CD1c-positive myeloid dendritic cell (primary cell): Measurements from ENCODE around the gene VOPP1.

Source experiments
- DNase-seq: peaks from one replicate; pipeline ENCODE4 v3.0.0-alpha.2; 2016; ENCODE audit errors: extremely low spot score

The VOPP1 gene

DNA sequence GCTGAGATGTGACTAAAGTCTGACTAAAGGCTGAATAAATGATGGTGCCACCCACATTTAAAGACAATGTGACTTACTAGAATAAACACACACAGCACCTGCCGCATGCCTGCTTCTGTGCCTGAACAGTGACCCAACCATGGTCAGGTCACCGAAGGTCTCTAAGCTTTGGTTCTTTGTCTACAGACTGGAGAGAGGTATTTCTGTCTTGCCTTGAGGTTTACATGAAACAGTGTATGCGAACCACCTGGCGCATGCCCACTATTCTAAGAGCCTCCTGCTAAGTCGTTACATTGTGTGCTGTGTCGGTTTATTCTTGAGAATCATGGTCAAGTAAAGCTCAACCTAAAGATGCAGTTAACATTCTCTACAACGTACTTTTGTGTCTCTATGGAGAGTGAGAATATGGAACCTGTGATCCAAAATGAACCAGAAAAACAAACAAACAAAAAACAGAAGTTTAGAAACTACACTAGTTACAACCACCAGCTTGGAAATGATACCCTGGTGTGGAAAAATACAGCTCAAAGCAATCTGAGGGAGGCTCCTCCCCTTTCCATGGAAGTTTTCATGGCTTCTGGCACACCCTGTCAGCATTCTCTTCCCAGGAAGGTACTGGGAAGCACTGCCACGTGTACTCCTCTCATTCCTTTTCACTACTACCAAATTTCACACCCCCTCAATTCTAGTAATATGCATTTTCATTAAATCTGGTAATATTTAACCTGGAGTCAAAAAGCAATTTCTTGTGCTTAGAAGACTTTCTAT is 40.0 kb downstream of the VOPP1 start:
- peak; percentile 61 for DNase-seq

DNA sequence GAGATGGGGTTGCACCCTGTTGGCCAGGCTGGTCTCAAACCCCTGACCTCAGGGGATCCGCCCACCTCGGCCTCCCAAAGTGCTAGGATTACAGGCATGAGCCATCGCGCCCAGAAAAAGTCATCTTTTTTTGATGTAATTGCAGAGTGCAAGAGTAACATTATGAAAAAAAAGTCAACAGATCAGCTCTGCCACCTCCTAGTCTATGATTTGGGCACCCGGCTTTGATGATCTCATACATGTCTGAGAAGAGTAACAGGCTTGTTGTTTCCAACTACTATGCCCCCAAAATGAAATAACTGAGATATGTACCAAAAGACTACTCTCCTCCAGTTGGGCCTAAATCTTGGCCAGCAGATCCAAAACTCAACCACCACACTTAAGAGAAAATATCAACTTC is 40.8 kb downstream of the VOPP1 start:
- no peak for DNase-seq

DNA sequence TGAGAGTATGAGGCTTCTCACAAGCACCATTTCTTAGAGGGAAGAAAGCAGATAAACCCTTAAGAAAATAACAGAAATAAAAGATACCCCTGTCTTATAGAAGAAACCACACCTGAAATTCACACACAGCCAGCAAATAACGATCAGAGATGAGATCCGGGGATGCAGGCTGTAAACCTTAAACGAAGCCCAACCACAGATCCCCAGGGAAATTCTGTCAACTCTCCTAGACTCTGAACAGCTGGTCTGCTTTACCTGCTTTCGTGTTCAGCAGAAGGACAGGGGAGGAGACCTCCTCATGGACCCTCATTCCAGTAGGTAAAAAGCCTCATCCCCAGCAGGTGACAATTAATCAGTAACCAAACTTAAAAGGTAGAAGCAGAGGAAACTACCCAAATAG is 45.0 kb downstream of the VOPP1 start:
- DNase-seq = no peak

DNA sequence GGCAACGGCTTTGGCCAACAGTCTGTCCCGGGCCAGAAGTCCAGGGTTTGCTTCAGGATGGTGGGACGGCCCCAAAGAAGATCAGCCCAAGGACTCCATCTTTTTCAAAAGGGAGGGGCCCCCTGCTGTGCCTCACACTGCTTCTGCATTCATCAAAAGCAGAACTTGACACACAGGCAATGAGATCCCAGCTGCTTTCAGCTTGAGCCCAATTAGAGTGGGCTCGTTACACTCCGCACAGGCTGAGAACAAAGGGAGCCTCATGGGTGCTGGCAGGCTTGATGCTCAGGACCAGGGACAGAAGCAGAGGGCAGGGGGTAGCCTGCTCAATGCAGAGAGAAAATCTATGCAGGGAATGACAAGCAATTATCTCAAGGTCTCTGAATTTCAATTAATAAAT is 45.5 kb downstream of the VOPP1 start:
- peak; percentile 74 for DNase-seq

DNA sequence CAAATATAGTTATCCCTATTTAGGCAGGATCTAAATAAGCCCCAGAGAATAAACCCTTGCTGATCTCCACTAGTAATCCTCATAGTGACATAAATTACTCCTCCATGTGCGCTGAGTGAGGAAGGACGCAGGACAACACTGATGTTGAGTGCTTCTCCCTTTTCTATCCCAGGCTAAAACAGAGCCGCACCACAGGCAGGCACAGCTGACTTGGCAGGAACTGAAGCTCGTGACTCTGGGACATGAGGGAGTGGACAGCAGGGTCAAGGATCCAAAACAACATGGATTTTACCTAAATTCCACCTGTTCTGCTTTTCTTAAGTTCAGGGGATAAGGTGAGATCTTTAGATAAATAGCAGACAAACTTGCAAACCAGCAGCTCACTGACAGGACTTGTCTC is 46.0 kb downstream of the VOPP1 start:
- no peak for DNase-seq

DNA sequence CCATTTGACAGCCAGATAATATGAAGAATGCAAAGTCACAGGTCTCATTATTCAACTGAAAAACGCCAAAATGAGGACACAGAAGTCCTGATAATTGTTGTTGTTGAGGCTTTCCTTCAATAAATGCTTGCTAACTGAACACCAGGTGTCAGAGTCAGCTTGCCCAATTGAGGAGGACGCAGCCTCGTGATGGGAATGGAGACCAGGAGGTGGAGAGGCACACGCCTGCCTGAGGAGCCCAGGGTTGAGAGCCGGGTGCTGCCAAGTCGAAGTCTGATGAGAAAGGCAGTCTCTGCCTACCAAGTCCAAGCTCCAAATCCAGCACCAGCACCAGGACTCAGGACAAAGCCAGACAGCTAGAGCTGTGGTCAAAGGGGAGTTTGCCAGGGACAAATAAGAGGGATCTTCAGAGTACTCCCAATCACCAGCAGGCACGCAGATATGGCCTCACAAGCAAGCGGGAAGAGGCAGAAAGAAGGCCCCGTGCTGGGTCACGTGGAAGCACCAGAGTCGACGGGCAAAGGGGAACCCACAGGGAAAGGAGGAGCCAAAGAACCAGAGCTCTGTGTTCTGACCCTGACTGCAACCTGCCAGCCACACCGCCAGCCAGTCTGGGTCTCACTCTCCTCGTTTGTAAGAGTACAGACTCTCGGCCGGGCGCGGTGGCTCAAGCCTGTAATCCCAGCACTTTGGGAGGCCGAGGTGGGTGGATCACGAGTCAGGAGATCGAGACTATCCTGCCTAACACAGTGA is 47.6 kb downstream of the VOPP1 start:
- no peak for DNase-seq

DNA sequence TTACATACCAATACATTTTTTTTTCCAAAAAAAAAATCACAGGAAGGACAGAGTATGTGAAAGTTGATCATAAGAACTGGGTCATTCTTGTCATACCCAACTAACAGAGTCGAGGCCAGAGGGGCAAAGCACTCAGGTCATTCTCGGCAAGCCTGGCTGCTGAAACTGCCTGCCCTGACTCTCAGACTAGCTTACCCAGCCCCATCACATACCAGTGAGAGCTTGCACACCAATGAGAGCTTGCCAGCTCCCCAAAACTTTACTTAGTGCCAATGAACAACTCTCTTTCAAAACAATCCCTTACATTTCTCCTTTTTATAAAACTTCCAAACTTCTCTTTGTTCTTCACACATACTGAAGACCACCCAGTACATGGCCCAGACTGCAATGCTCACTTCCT is 48.9 kb downstream of the VOPP1 start:
- no peak for DNase-seq

DNA sequence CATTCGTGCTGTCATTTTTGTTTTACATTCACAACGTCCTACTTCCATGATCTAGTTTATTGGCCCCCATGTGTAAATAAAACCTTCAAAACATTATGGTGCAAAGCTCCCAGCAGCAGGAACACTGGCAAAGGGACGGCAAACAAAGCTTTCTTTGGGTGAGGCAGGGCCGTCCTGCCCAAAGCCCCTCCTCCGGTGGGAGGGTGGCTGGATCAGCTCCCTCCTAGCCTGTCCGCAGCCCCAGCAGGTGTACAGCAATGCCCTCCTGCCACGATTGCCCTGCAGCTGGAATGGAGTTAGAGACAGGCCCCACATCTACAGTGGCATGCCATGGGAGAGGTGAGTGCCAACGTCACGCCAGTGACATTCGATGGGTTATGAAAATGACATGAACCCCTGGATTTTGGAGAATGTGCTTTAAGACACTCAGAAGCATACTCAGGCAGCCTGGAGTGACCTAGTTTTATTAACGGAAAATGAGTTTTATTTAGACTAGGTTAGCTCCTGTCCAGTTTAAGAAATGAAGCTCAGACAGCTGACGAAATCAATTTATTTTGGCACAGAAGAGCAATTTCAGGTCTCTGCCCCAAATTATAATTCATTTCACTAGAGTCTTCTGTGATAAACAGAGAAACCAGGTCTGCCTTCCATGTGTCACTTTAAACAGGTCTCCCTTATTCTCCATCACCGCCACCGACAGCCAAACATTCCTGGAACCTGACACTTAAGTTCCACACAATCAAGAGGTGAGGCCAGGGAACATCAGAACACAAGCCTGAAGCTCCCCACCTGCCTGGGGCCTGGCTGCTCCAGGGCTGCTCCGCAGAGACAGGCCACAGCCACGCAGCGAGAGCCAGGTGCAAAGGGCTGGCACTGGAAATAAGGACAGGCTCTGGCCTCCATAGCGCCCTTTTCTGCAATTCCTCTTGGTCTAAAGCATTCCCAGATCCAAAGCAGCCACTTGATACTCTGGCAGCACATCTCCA is 50.1 kb downstream of the VOPP1 start:
- DNase-seq = no peak

DNA sequence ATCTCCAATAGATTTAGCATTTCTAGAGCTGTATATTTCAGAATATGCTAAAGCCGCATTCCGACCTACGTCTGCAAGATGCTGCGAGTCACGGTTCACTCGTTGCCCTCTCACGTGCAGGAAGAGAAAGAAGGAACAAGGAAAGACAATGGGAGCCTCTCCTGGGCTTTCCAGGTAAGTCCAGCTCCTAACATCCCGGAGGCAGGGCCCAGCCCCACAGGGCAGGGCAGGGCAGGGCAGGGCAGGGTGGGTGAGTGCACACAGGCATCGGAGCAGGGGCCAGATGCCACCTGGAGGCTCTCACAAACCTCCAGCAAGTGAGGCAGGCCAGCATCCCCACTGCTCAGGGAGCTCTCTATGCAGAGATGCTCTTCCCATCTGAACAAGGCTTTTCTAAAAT is 50.8 kb downstream of the VOPP1 start:
- no peak for DNase-seq

DNA sequence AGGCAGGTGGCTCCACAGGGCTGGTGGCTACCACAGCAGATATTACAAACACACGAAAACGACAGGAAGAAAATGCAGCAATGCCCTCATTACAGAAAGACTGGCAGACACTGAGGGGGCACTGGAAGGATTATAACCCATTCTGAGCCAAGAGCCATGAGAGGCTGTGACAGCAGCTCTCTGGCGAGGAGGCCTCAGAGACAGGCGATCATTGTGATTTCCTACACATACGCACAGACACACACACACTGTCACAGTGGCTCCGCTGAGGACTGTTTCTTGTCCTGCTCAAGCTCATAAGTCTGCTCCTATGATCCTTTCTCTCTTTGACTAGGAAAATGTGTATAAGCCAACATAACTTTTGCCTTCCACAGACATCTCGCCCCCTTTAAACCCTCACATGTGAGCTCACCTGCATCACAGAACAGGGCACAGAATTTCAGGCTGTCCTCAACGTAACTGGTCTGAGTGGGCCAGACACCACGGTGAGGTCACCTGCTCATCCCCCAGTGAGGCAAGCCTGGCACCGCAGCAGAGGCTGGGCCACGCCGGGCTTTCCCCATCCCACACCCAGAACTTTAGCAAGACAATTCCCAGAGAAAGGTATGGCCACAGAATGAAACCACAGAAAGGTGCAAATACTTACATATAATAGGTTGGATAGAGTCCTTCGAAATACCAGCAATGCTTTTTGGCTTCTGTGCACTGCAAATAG is 51.7 kb downstream of the VOPP1 start:
- DNase-seq = no peak

DNA sequence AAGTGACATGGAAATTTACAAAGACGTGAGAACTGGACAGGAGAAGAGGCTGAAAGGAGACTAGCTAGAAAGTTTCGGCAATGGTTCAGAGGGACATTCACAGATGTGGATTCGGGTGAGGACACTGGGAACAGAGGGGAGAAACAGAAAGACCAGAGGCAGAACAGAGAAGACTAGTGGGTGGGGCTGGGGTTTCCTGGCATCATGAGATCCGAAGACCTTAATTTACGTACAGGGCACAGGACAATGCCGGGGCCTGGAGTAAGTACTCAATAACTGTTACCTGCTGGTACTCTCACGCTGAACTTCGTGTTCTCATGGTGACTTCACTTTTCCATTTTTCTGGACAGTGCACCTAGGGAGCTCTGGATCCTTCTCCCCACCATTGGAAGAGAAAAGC is 53.5 kb downstream of the VOPP1 start:
- DNase-seq = no peak

DNA sequence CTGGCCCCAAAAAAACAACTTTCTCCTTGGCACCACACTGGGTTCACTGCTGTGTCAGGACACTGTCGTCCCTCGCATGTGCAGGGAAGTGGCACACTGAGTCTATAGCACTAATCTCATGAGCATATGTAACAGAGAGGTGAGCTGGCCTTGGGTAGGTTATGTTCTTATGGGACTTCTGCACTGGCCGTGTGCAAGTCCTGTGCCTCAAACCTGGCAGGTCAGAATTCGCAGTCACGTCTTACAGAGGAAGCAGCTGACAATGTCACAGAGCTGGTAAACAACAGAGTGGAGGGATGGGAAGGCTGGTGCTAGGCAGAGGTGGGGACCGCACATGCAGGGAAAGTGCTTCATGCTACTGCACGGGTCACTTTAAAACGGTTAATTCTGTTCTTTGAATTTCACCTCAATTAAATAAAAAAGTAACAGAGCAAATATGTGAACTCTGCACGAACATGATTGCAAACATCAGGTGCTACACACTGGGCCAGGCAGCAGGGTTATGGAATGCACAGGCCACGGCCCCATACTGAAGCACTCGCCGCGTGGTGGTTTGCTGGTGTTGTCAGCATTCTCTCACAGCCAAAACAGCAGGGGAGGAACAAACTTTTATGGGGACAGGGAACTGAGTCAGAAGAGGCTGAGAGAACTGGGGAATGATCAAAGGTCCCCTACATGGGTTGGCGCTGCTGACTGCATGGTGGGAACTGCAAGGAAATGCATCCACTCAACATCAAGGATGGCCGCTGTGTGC is 54.2 kb downstream of the VOPP1 start:
- no peak for DNase-seq

DNA sequence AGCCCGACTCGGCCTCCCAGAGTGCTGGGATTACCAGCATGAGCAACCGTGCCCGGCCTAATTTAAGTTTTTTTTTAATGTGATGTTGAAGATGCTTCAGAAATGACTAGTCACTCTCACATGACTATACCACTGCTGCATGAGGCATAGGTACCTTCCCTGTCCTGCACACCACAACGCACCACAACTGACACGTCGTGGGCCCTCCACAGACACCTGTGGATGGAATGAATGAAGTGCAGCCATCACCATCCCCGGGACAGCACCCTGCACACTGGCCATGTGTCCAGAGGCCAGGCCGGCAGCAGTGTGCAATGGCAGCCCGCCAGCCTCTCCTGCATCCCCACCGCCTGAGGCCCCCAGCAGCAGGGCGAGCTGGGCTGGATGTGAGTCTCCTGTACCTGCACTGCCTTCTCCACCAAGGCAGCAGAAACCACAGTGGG is 55.1 kb downstream of the VOPP1 start:
- no peak for DNase-seq

DNA sequence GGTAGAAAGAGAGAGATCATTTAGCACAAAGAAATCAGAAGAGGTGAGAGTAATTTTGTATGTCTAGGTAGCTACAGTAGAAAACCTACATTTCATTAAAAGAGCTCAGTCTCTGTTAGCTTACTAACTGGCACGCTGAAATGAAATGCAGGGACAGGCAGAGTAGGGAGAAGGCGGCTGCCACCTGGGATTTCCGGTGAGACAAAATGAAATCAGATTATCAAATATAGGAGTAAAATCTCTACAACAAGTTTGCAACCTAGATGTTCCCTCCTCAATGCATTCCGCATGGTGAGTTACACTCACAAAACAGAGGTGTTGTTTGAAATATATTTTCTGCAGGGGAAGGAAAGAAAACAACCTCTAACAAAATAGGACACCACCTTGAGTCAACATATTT is 55.9 kb downstream of the VOPP1 start:
- DNase-seq = no peak

DNA sequence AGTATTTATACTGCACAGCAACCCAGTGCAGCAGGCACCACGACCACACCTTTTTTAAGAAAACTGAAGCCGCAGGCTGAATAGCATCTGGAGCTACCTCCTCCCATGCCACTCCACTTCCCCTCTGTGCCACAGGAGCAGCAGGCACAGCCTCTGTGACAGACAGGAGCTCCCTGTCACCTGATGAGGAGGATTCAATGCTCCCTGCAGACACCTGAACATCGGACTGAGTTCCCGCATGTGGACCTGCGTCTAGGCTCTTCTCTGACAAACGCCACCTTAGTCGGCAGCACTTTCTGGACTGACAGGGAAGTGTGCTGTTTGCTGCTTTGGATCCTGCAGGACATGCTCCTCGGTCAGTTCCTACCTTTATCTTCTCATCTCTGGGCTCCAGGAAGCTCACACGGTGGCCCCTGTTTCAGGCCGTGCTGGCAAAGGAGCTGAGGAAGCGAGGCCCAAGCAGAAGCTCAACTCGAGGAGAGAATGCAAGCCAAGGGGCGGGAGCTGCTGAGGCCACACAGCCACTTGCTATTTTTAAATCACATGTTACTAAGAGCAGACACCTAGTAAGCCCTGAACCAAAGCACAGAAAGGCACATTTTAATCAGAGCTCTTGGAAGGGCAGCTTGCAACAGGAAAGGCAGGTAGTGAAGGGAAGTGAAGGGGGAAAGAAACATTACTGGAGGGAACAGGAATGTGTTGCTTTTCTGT is 56.6 kb downstream of the VOPP1 start:
- DNase-seq = no peak

DNA sequence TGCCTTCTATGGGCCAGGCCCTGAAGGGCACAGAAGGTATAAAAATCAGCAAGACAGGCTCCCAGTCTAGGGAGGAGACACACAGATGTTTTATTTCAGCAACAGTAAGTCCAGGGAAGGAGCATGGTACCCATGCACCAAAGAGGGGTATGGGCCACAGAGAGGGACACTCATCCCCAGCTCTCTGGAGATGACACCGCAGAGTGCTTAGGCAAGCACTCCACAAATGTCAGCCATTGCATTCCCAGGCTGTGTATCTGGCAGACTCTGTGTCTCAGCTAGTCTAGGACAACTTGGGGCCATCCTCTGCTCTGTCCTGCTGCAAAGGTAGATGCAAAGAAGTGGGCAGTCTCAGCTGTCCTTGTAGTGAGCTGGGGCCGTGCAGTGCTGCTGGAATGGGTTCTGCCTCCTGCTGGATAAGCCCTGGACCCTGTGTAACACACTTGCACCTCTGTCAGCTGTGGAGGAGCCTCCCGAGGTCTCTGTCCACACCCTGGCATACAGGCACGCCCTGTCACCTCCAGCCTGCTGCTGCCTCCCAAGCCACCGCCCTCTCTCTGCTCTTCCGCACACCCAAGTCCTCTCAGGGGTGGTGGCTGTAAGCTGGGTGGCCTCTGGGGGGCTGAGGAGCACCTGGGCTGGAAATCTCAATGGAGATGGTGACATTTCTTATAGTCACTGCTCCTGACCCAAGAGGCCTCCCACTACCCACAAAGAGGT is 57.6 kb downstream of the VOPP1 start:
- no peak for DNase-seq

DNA sequence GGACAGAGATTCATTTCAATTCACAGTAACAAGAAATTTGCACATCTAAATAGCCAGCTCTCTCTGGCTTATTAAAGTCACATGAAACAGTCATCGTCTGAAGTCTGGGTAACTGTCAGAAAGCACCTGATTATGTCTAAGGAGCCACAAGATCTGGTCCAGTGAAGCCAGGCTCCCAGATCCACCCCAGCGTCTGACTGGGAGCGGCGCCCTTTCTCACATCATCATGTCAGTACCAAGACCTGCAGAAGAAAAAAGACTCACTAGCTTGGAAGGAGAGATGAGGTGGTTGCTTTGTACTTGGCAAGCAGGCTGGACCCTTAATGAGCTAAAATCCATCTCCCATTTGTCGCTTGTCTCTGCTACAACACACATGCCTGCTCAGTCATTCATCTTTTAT is 58.4 kb downstream of the VOPP1 start:
- no peak for DNase-seq

DNA sequence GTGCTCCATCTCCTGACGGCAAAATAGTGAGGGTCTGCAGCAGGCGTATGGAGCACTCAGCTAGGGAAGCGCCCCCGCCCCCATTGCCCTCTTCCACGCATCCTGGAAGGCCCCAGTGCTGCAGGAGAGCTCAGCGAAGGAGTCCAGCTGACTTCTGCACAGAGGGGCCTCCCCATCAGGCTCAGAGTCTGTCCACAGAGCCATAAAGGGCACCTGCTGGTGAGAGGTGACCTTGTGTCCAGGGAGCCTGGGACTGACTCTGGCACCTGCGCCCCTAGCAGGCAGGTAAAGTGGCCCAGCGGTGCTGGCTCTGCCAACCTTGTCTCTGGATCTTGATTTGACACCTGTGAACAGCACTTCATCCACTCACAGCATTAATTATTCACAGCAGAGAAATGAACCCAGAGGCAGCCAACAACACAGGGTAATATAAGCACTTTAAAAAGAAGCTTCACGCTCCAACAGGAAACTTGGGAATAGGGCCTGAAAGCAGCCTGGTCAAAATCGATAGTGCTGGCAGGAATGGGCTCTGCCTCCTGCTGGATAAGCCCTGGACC is 59.6 kb downstream of the VOPP1 start:
- no peak for DNase-seq

DNA sequence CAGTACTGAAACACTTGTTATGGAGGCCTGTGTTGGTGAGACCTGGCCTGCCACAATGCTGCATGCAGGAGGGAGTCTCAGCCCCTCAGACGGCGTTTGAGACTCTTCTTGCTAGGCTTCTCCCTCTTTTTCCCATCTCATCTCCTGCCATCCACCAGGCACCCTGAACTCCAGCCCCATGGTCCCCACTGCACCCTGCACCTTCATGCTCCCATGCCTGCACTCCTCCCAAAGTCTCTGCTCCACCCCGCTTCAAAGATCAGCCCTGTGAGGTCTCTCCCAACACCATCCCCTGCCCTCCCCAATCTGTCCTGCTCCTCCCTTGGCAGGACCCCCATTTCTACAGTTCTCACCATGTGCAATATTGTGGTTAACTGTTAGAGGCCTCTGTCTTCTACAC is 61.7 kb downstream of the VOPP1 start:
- DNase-seq = no peak
